ENCODE data around the gene NCF4.

The NCF4 gene

GRCh38 chr22:36924151-36924698 is 63.4 kb downstream of the NCF4 start:
- TF ChIP-seq CTCF (IDR thresholded peaks at IDR 0.05) (no peak), ZFX (IDR thresholded peaks at IDR 0.05; ENCODE audit: borderline replicate concordance) (no peak)

GRCh38 chr22:36925388-36926290 is 64.8 kb downstream of the NCF4 start:
- no peak for TF ChIP-seq CTCF (IDR thresholded peaks at IDR 0.05)
- no peak for TF ChIP-seq ZFX (IDR thresholded peaks at IDR 0.05; ENCODE audit: borderline replicate concordance)
- H3K27ac ChIP-seq: no peak overlapping the region

More at GRCh38 chr22:36924151-36924698, 63.4 kb downstream of the NCF4 start:
- H3K27ac ChIP-seq: no peak overlapping the region

- H3K27ac ChIP-seq: no peak overlapping the region
- TF ChIP-seq ZFX (IDR thresholded peaks at IDR 0.05; ENCODE audit: borderline replicate concordance) (no peak), CTCF (IDR thresholded peaks at IDR 0.05) (no peak)
Observed at GRCh38 chr22:36926309-36926708, 65.5 kb downstream of the NCF4 start.

GRCh38 chr22:36926721-36927435 is 66.1 kb downstream of the NCF4 start:
- no peak overlapping the region for H3K27ac ChIP-seq
- TF ChIP-seq CTCF (IDR thresholded peaks at IDR 0.05): no peak
- no peak for TF ChIP-seq ZFX (IDR thresholded peaks at IDR 0.05; ENCODE audit: borderline replicate concordance)

Data from 22Rv1 (cell line).